ENCODE measurements around the gene APOC1.

DNA sequence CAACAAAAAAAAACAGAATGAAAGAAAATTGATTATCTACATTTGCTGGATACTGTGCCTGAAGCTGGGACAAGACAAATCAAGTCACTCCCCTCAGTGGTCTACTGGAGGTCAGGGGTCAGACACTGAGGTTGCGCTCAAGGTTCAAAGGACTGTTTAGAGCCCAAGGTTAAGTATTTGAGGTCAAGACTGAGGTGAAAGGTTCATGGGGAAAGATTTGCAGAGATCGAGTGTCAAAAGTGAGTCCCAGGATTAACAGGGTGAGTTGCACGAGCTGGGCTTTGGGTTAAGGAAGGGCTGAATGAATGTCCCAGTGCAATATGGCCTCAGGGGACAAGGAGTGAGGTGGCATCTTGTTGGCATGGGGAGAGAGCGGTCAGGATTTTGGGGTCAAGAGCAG, 26.8 kb upstream of the APOC1 start:
- TF ChIP-seq, protein P1, sequence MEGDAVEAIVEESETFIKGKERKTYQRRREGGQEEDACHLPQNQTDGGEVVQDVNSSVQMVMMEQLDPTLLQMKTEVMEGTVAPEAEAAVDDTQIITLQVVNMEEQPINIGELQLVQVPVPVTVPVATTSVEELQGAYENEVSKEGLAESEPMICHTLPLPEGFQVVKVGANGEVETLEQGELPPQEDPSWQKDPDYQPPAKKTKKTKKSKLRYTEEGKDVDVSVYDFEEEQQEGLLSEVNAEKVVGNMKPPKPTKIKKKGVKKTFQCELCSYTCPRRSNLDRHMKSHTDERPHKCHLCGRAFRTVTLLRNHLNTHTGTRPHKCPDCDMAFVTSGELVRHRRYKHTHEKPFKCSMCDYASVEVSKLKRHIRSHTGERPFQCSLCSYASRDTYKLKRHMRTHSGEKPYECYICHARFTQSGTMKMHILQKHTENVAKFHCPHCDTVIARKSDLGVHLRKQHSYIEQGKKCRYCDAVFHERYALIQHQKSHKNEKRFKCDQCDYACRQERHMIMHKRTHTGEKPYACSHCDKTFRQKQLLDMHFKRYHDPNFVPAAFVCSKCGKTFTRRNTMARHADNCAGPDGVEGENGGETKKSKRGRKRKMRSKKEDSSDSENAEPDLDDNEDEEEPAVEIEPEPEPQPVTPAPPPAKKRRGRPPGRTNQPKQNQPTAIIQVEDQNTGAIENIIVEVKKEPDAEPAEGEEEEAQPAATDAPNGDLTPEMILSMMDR (IDR thresholded peaks at IDR 0.05), result no peak
- TF ChIP-seq POLR2A (IDR thresholded peaks at IDR 0.05), result no peak
